GM18951 (cell line): Measurements from ENCODE around the gene TNRC18.
"Not testable (repeated sequence)": the region's sequence is repeated elsewhere in the genome, so short reads cannot be mapped to it uniquely, and the experiment has no call there.

Source experiments
- POLR2A ChIP-seq: IDR thresholded peaks from 4 replicates; pipeline ENCODE4 v1.6.1; 2011; ENCODE audit warnings: mild to moderate bottlenecking; ENCODE audit not compliant: insufficient read length, insufficient read depth; ENCODE audit errors: extremely low read depth
- in situ Hi-C: fragments of 300-500 bp; cut with MboI; formaldehyde crosslinking; loops from one replicate; pipeline ENCODE4 v1.12.0; 2022; ENCODE audit warnings: low sequenced_read_pairs, mixed read lengths, inconsistent platforms; ENCODE audit not compliant: unreplicated experiment

The TNRC18 gene

DNA sequence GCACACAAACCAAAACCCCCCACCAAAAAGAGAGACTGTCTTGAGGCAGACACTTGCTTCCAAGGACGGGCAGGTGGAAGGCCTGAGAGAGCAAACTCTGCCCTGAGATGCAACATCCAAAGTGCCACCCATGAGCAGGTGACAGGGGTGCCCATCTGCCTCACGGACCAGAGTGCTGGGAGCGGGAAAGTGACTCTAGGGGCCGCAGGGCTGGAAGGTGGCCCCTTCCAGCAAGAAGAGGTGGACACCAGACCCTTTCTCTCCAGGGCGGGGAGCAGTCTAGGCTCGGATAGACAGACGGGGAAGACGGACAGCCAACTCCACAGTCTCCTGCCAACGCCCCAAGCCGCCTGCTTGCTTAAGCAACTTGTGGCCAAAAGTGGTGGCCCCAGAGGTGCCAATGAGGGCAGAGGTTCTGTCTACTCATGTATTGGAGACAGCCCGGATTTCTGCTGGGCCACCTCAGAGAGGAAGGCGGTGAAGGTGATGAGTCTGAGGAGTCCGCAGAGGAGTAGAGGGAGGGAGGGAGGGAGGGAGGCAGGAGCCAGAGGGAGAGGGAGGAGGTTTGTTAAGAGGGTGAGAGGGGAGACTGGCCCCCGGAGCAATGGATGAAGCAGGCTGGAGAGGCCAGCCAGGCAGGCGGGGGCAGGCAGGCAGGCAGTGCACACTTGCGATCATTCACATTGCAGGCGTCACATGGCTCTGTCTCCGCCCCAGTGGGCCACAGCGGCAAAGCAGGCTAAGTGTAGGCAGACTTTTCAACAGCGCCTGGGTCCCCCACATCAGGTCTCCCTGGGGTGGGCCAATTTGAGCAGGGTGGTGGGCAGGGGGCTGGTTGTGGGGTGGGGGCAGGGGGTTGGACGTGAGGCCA, 75.3 kb downstream of the TNRC18 start:
- no peak for TF ChIP-seq POLR2A
- in situ Hi-C loops = no loop called here

DNA sequence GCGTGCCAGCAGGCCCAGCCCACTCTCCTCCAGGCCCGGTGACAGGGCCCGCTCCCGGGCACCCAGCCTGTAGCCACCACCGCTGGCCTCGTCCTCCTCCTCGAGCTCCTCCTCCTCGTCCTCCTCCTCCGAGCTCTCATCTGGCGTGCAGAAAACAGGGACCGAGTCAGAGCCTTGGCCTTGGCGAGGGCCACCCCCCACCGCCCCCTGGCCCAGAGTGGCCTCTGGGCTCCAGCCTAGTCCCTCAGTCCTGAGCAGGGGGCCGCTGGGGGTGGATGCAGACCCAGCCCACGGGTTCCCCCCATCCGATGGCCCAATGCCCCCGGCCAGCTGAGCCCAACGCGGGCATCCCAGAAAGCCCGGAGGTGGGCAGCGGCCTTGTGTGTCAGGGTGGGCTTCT, 78.0 kb downstream of the TNRC18 start:
- in situ Hi-C loops = no loop called here
- TF ChIP-seq POLR2A = no peak

DNA sequence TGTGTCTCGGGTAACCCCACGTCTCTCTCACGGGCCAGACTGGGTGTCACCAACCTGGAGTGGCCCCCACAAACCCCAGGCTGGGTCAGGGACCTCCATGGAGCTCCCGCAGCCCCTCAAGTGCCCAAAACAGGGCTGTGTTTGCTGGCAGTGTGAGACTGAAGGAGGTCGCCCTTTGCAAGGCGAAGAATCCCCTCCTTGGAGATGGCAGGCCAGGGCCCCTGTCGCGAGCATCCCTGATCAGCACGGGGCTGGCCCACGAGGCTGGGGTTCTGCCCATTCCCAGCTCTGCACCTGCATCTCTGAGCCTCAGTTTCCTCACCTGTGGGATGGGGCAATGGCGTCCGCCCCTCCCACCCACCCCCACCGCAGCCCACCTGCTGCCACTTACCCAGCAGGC, 78.5 kb downstream of the TNRC18 start:
- no peak for TF ChIP-seq POLR2A
- in situ Hi-C loops = no loop called here

DNA sequence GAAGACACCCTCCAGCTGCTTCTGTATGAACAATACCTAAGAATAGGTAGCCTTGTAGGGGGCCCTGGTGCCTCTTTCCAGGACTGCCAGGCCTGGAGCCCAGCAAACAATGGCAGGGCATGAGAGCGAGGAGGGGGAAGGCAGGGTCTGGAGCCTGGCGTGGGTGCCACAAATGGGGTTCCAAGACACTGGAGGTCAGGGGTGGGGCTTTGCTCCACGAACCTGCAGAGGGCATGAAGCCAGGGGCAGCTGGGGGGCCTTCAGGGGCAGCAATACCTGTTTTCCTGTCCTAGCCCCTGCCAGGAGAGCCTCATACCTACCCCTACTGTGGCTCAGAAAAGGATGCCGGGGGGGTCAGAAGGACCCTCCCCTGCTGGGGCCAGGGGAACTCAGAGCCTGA, 79.3 kb downstream of the TNRC18 start:
- in situ Hi-C loops = no loop called here
- TF ChIP-seq POLR2A = no peak

DNA sequence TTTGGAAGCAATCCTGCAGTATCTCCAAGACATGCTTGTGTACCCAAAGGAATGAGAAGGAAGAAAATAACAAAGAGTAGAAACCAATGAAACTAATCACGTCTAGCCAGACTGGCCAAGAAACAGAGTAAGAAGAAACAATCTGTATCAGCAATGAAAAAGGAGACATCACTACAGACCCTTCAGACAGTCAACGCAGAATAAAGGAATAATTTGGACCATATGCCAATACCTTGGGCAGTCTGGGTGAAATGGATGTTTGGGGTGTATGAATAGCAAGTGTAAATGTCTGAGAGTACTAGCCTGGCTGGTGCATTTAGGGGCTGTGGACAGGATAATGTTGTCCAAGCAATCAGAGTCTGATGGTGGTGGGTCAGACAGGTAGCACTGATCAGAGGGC, 79.8 kb downstream of the TNRC18 start:
- in situ Hi-C loops = no loop called here
- no peak for TF ChIP-seq POLR2A

DNA sequence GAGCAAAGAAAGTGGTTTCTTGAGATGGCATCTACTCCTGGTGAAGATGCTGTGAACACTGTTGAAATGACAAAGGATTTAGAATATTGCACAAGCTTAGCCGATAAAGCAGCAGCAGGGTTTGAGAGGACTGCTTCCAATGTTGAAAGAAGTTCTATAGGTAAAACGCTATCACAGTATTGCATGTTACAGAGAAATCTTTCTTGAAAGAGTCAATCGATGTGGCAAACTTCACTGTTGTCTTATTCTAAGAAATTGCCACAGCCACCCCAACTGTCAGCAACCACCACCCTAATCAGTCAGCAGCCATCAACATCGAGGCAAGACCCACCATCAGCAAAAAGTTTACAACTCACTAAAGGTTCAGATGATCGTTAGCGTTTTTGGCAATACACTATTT, 81.0 kb downstream of the TNRC18 start:
- in situ Hi-C loops = no loop called here
- no peak for TF ChIP-seq POLR2A

DNA sequence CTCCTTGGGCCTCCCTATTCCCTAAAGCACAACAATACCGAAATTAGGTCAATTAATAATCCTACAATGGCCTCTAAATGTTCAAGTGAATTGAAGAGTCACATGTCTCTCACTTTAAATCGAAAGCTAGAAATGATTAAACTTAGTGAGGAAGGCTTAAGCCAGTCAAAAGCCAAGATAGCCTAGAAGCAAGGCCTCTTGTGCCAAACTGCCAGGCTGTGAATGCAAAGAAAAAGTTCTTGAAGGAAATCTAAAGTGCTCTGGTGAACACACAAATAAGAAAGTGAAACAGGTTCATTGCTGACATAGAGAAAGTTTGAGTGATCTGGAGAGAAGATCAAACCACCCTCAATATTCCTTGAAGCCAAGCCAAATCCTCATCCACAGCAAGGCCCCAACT, 83.7 kb downstream of the TNRC18 start:
- in situ Hi-C loops = no loop called here
- no peak for TF ChIP-seq POLR2A

DNA sequence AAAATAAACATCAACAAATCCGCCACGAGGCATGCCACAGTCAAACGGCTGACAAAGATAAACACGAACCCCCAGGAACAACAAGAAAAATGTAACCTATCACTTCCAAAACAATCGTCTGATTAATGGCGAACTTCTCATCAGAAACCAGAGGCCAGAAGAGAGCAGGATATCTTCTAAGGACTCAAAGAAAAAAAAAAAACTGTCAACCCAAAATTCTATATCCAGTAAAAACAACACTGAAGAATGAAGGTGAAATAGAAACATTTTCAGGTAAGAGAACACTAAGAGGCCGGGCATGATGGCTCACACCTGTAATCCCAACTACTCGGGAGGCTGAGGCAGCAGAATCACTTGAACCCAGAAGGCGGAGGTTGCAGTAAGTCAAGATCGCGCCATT, 86.6 kb downstream of the TNRC18 start:
- in situ Hi-C loops = no loop called here
- no peak for TF ChIP-seq POLR2A

DNA sequence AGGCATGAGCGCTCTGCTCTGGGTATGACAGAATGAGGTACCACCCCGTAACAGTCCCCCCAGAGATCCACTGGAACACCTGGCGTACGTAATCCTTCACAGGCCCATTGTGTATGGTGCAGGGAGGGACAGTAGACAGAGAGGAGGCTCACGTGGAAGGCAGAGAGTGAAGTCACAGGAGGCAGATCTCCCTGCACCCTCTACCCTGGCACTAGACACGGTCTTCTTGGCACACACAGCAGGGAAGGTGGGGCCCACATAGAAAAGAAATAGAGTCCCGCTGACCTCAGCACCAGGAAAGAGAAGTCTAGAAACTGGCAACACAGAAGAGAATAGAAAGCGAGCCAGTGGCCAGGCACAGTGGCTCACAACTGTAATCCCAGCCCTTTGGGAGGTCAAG, 89.0 kb downstream of the TNRC18 start:
- in situ Hi-C loops = no loop called here
- TF ChIP-seq POLR2A = no peak

DNA sequence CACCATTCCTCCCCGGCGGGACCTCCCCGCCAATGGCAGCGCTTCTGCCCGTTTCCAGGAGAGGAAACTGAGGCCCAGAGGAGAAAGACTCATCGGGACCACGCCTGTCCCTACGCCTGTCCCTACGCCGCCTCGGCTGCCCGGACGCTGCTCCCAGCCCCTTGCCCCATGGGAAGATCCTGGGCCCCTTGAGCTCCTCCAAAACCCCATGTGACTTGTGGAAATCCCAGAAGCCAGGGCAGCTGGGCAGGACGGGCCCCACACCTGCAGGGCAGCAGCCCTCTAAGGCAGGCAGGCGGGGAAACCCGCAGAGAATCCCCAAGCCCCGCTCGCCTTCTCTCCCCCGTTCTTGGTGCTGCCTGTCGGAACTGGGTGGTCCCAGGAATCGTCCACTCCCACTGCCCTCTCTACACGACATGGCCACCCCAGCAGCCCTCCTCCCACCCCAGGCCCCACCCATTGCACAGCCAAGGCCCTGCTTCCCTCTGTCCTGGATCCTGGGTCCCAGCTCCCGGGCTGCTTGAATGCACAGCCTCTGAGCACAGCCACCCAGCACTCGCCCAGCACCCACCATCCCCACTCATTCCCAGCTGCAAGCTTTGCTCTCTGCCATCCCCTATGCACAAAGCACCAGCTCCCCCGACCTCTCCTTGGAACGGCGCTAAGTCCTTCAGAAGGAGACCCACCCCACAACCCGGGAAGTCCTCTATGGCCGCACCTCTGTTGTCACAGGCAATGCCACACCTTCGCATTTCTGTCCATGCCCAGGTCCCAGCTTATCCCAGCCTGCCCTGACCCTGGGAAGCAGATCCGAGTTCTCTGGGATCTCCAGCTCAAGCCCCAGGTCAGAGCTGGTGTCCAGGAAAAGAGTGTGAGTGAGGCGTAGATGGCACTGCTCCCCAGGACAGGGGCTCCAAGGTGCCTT, 90.3 kb downstream of the TNRC18 start:
- no peak for TF ChIP-seq POLR2A
- in situ Hi-C loops = no loop called here

DNA sequence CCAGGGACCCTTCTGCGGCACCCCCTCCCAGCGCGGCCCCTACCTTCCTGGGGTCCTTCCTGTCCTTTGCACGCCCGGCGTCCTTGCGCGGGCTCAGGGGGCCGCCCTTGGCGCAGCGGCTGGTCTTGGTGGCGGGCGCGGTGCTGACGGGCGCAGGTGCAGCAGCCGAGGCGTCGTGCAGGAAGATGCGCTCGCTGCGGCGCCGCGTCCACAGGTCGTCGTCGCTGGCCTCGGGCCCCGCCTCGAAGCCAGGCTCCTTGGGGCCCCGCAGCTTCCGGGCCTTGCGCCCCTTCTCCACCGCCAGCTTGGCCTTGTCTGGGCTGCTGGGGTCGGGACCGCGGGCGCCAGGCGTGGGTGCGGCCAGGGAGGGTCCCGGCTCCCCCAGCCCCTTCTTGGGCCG, 91.1 kb downstream of the TNRC18 start:
- in situ Hi-C loops = no loop called here
- no peak for TF ChIP-seq POLR2A

DNA sequence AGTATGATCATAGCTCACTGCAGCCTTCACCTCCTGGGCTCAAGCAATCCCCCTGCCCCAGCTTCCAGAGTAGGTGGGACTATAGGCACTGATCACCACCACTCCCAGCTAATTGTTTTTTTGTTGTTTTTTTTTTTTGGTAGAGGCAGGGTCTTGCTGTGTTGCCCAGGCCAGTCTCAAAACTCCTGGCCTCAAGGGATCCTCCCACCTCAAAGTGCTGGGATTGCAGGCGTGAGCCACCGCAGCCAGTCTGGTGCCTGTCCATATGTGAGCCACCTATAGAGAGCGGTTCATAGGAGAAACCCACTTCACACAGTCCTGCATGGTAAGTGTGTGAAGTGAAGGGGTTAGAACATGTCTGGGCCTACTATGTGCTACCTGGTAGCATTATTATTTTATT, 93.3 kb downstream of the TNRC18 start:
- no peak for TF ChIP-seq POLR2A
- in situ Hi-C loops = no loop called here

DNA sequence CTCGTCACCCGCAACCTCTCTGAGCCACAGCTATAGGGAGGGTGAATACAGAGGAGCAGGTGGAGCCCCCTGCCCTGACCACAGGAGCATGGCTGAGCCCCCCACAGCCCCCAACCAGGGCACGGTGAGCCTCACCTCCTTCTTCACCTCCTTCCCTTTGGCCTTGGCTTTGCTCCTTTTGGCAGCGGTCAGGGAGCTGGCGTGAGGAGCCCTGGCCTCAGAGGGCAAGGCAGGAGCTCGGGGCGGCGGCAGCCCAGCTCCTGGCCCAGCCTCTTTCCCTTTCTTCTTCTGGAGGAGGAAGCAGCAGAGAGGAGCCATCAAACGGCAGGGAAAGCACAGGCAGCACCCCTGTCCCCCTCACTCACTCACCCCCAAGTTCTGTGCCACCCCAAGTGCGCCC, 98.7 kb downstream of the TNRC18 start:
- TF ChIP-seq POLR2A = no peak
- in situ Hi-C loops = no loop called here

DNA sequence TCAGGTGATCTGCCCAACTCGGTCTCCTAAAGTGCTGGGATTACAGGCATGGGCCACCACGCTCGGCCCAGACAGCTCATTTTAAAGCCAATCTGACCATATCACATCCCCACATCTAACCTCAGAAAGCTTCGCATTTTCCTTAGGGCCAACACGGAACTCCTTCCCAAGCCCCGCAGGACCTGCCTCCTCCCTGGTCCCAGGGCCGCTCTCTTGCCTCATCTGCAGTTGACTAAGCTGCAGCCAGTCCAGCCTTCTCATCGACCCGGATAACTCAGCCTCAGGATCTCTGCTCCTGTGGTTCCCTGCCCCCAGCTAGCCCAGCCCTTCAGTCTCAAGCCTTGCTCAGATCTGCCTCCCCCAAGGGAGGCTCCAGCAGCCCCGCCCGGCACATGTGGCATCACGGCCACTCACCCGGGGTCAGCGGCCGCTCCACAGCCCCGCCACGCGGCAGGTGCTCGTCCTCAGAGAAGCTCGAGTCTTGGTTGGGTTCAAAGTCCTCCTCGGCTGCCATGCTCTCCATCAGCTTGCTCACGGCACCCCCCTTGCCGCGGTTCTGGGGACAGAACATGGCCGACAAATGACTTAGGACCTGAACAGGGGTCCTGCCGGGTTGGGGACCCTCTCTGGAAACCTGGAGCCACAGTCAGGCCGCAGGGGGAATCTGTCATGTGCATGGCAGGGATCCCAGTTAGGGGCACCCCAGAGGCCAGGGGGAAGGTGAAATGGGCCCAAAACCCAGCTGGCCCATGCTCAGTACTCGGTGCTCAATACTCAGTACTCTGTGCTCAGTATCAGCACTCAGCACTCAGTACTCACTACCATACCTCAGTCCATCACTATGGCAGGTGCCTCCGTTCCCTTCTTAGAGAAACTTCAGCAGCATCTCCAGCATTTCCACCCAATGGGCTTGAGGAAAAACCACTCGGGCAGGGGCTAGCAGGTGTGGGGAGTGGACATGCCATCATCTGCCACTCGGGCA, 99.5 kb downstream of the TNRC18 start:
- in situ Hi-C loops = not testable (repeated sequence)
